HUES64 (cell line): ENCODE measurements around the gene CREB3L4.

Experiments
- H3K27ac ChIP-seq: 2 replicates; pipeline ENCODE4 v1.7.0; 2013; ENCODE audit warnings: low read depth, low read length, inconsistent platforms
- H3K27me3 ChIP-seq: 2 replicates; pipeline ENCODE4 v1.6.1; 2013; ENCODE audit warnings: mild to moderate bottlenecking, low read length; ENCODE audit not compliant: insufficient read depth
- H3K36me3 ChIP-seq: 2 replicates; pipeline ENCODE4 v1.6.1; 2013; ENCODE audit warnings: mild to moderate bottlenecking, low read length; ENCODE audit not compliant: insufficient read depth
- H3K4me1 ChIP-seq: 2 replicates; pipeline ENCODE4 v1.6.1; 2013; ENCODE audit warnings: mild to moderate bottlenecking, low read length, moderate library complexity; ENCODE audit not compliant: insufficient read depth
- H3K4me3 ChIP-seq: 2 replicates; pipeline ENCODE4 v1.5.1; 2013; ENCODE audit warnings: mild to moderate bottlenecking, low read length, moderate library complexity
- H3K9ac ChIP-seq: 2 replicates; pipeline ENCODE4 v1.6.1; 2013; ENCODE audit warnings: mild to moderate bottlenecking, low read depth, low read length
- H3K9me3 ChIP-seq: 2 replicates; pipeline ENCODE4 v1.6.1; 2013; ENCODE audit warnings: low read depth, low read length; ENCODE audit not compliant: insufficient read depth
- WGBS: fragments of 150-250, 120-280 bp; methylation state at CpG from one replicate; pipeline ENCODE4 v1.1.7; 2013; ENCODE audit warnings: missing lambda C conversion rate; 5-methylcytosine and 5-hydroxymethylcytosine counted together

Gene CREB3L4

GRCh38 chr1:154019940-154020339 lies 52.2 kb downstream of the CREB3L4 start:
- Histone ChIP-seq H3K4me3 (no peak overlapping the region), H3K9me3 (no peaks in the 10 kb centered on the region), H3K27ac (no peak overlapping the region), H3K4me1 (no peaks in the 10 kb centered on the region), H3K9ac (no peak overlapping the region), H3K27me3 (no peaks in the 10 kb centered on the region), H3K36me3 (no peaks in the 10 kb centered on the region)
- WGBS = 100% methylated on average over 1 of the region's 1 CpG
